Measurements from ENCODE around the gene TMEM59.
"Not testable (repeated sequence)": the region's sequence is repeated elsewhere in the genome, so short reads cannot be mapped to it uniquely, and the experiment has no call there.

The TMEM59 gene

GRCh38 chr1:54052934-54053744 lies at the start of gene TMEM59, which contains the start of gene TCEANC2:
TMEM59 (minus strand) TSS chr1:54053204; CDS start chr1:54053188, 16 bp downstream.
TCEANC2 (plus strand) TSS chr1:54053608; CDS start chr1:54054423, 815 bp downstream.
- peak; percentile 93 for DNase-seq (ENCODE audit: low read depth)

DNA sequence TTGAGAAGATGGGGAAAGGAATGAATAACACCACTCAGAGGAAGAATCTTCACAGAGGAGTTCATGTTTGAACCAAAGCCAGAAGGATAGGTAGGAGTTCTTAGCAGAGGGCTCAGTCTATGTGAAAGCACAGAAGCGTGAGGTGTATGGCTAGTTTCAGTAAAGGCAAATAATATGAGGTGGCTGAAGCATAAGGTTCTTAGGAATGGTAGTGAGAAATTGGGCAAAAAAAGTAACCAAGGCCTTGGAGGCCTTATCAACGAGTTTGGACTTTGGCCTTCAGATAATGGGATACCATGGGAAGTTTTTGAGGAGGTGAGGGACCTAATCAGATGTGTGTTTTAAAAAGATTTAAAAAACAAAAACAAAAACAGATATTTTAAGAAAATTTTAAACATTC lies 47.5 kb upstream of the TMEM59 start:
- no peak for DNase-seq (ENCODE audit: low read depth)

DNA sequence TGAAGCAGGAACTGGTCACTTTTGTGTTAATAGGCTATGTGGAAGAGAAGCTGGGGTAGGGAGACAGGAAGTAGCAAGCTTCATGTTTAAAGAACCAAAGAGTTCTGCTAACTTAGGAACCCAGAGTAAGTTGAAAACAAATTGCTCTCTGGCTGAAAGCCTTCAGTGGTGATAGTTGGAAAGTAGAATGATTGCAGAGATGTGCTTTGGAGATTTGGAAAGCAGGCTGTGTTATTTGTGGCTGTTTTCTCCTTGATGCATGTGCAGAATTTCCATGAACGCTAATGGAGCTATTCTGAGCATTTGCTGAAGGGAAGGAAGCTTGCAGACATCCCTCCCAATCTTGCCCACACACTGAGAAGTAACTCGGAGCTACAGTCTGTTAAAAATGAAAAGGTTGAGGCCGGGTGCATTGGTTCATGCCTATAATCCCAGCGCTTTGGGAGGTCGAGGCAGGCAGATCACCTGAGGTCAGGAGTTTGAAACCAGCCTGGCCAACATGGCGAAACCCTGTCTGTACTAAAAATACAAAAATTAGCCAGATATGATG lies 46.1 kb upstream of the TMEM59 start:
- no peak for DNase-seq (ENCODE audit: low read depth)

DNA sequence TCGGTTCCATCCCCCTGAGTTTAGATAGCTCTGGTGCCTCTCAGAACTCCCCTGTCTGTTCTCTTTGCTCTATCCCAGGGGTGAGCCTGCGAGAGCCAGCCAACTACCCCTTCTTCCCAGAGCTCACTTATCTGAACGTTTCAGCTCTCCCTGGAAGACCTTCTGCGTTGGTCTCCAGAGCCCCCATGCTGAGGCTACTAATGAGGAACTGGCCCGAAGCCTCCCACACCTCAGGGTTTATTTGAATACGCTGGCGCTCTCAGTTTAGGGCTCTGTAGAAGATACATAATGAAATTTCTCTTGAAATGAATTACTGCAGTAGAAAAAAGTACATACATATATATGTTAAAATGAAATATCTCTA lies 43.9 kb upstream of the TMEM59 start:
- no peak for DNase-seq (ENCODE audit: low read depth)

DNA sequence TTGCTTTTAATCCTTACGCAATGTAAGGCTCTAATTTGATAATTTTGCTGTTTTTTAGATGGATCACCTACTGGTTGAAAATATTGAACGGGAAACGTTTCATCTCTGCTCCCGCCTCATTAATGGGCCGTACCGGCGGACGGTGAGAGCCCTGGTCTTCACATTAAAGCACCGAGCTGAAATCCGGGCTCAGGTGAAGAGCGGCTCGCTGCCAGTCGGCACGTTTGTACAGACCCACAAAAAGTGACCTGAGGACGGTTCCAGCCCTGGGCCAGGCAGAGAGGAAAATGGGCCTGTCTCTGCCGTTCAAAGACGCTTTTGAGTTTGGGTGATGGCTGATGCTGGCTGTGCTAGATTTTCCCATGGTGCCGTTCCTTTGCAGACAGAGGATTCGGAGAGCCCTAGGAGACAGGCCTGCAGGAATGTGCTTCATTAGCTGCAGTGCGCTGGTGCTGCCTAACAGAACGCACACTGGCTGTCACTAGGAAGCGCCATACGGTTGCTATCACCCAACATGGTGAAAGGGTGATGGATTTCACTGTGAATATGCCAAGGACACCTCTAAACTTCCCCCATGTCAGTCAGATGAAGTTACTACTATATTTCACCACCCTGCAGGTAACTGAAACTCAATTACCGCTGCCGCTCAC lies 43.3 kb upstream of the TMEM59 start:
- no peak for DNase-seq (ENCODE audit: low read depth)

DNA sequence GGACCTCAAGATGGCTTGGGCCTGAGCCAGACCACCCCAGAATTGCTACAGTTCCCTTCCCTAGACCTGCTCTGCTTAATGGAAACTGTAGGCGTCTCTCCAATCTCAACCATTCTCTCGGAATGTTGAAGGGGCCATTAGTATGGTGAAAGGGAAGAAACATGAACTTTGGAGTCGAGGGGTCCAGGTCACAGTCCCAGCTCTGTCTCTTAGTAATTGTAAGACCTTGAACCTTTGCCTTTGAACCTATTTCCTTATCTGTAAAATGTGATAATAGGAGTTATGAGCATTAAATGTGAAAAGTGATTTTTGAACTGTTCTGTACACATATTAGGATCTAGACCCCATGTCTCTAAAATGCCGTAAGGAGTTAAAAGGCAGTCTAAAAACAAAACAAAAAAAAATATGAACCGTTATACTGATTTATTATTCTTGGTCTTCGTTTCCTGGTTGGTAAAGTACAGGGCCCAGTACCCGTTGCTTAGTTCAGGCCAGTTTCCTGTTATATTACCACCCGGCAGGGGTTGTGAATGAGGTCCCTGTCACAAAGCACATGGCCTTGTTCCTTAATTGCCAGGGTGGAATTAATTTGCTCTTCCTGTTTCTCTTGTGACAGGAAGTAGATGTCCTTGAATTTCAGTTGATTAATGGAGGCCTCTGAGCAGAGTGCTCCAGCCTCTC lies 42.7 kb upstream of the TMEM59 start:
- no peak for DNase-seq (ENCODE audit: low read depth)

- not testable (repeated sequence) for DNase-seq (ENCODE audit: low read depth)
Observed at GRCh38 chr1:54094730-54095105, 41.7 kb upstream of the TMEM59 start.

- no peak for DNase-seq (ENCODE audit: low read depth)
Observed at GRCh38 chr1:54094001-54094729, 41.2 kb upstream of the TMEM59 start.

GRCh38 chr1:54091666-54092065 lies 38.7 kb upstream of the TMEM59 start:
- no peak for DNase-seq (ENCODE audit: low read depth)

- DNase-seq (ENCODE audit: low read depth), result no peak
Observed at GRCh38 chr1:54088385-54088784, 35.4 kb upstream of the TMEM59 start.

DNA sequence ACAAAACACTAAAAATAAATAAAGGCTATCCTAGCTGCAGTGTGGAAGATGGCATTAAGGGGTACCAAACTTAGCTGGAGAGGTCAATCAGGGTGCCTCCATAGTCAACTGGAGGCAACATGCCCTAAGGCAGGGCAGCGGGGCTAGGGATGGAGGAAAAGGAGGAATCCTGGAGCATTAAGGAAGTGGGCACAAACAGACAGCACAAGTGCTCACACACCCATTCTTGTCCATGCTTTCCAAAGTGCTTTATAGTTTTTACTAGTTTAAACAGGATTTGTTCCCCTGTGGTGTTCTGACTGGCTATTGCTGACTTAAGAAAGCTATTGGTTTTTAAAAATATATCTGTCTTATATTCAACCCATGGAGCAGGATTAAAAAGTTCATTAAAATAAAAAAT lies 33.8 kb upstream of the TMEM59 start:
- DNase-seq (ENCODE audit: low read depth), result no peak

DNA sequence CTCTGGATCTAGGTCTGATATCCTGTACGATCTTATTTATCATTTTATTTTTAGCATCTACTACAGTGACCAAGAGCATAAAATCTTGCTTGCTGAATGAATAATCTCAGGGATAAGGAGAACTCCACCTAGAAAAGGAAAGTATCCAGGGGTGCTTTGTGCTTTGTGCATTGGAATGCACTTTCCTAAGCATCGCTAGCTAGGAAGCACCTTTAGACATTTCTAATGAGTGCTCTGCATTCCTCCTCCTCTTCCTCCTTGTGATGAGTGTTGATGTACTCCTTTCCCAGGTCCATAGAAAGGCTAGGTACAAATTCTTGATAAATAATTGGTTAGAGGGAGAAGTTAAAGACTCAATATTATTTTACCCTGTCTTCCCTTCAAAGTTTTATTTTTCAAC lies 31.8 kb upstream of the TMEM59 start:
- DNase-seq (ENCODE audit: low read depth), result no peak

- DNase-seq (ENCODE audit: low read depth), result peak; percentile 28
Observed at GRCh38 chr1:54081306-54082270, 28.6 kb upstream of the TMEM59 start.

DNA sequence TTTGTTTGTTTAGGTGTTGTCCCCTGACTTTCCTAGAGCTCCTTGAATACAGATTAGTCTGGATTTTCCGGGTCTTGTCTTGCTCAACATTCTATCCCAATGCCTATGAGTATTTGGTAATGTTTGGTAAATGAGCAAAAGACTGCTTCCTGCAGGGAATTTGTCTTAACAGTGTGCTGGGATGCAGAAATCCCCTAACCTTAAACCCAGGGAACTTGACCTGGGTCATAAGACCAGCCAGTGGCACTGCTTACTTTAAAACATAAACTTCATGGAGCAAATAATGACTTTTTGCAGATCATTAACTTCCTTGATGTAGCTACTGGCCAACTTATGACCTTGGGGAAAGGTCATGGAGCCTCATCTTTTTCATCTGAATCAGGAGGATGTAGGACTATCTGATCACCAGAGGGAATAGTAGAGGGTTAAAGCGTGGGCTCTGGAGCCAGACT lies 27.6 kb upstream of the TMEM59 start:
- no peak for DNase-seq (ENCODE audit: low read depth)

GRCh38 chr1:54077359-54077758 lies 24.4 kb upstream of the TMEM59 start:
- DNase-seq (ENCODE audit: low read depth), result no peak

GRCh38 chr1:54070171-54070837 lies 17.3 kb upstream of the TMEM59 start:
- DNase-seq (ENCODE audit: low read depth), result no peak

- DNase-seq (ENCODE audit: low read depth), result no peak
Observed at GRCh38 chr1:54069791-54070170, 16.8 kb upstream of the TMEM59 start.

GRCh38 chr1:54064299-54064698 lies 11.3 kb upstream of the TMEM59 start:
- no peak for DNase-seq (ENCODE audit: low read depth)

- no peak for DNase-seq (ENCODE audit: low read depth)
Observed at GRCh38 chr1:54054438-54054749, 1.4 kb upstream of the TMEM59 start.

DNA sequence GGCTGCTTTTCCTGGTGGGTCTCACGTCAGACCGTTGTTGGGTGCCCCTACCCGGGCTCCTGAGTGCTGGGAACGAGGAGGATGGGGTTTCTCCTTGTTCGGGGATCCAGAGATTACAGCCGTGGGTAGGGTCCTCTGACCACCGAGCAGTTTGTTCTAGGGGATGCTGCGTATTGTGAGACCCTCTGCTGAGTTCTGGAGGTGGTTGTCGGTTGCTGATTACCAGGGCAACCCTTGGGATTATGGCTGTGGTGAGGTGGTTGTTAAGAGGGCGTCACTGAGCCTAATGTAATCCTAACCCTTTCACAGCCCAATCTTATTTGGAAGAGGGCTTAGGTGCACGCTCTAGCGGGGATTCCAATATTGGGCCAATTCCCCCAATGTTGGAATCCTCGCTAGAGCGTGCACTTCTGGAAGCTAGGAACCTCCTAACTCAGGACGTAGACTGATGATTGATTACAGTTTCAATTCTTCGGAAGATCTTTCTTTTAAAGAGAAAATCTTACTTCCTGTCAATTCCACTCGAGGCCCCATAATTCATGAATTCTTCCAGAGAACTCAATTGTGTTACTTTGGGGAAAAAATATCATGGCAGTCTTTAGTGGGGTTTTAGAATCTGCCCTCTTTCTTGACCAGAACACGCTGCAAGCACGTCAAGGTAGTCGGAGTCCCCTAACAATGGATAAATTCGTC lies 887 bp upstream of the TMEM59 start:
- DNase-seq (ENCODE audit: low read depth), result no peak

All from stimulated activated CD8-positive, alpha-beta memory T cell treated with anti-CD3 and anti-CD28 coated beads, Interleukin-15, amount 100 ng/mL, for 1 hour (primary cell).